CD1c-positive myeloid dendritic cell (primary cell): ENCODE data around the gene TRAPPC12.
"Not testable (repeated sequence)": the region's sequence is repeated elsewhere in the genome, so short reads cannot be mapped to it uniquely, and the experiment has no call there.

Source experiments
- DNase-seq: peaks from one replicate; pipeline ENCODE4 v3.0.0-alpha.2; 2016; ENCODE audit errors: extremely low spot score

The TRAPPC12 gene

DNA sequence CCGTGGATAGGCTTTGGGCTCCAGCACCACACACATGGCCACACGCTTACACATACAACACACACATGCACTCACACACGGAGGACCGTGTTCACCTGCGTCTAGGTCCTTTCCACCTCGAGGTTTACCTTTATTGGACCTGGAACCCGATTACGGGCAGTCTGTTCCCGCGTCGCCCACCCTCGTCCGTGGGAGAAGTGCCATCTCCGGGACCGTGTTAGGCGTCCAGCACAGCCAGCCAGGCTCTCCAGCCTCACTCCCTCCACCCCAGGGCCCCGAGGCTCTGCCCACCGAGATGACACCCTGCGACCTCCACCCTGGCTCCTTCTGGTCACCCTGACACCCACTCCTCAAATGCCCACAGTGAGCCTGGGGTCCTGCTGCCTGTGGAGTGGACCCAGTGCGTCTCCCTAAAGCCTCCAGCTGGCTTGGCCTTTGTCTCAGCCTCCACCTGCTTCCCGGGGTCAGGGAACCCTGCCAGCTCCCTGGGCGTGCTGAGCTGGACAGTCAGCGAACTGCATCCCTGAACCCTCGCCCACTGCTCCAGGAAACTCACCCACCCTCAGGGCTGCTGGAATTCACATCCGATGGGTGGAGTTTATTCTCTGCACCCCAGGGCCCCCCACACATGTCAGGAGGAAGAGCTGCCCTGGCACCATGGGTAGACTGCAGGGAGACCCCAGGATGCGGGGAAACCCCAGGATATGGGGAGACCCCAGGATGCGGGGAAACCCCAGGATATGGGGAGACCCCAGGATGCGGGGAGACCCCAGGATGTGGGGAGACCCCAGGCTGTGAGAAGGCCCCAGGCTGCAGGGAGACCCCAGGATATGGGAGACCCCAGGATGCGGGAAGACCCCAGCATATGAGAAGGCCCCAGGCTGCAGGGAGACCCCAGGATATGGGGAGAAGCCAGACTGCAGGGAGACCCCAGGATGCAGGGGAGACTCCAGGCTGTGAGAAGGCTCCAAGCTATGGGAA is 106.8 kb downstream of the TRAPPC12 start:
- no peak for DNase-seq

- DNase-seq: no peak
Measured at GRCh38 chr2:3487028-3487425, 107.5 kb downstream of the TRAPPC12 start.

GRCh38 chr2:3487432-3487831 is 107.9 kb downstream of the TRAPPC12 start:
- DNase-seq: no peak

- no peak for DNase-seq
Measured at GRCh38 chr2:3488061-3488531, 108.6 kb downstream of the TRAPPC12 start.

DNA sequence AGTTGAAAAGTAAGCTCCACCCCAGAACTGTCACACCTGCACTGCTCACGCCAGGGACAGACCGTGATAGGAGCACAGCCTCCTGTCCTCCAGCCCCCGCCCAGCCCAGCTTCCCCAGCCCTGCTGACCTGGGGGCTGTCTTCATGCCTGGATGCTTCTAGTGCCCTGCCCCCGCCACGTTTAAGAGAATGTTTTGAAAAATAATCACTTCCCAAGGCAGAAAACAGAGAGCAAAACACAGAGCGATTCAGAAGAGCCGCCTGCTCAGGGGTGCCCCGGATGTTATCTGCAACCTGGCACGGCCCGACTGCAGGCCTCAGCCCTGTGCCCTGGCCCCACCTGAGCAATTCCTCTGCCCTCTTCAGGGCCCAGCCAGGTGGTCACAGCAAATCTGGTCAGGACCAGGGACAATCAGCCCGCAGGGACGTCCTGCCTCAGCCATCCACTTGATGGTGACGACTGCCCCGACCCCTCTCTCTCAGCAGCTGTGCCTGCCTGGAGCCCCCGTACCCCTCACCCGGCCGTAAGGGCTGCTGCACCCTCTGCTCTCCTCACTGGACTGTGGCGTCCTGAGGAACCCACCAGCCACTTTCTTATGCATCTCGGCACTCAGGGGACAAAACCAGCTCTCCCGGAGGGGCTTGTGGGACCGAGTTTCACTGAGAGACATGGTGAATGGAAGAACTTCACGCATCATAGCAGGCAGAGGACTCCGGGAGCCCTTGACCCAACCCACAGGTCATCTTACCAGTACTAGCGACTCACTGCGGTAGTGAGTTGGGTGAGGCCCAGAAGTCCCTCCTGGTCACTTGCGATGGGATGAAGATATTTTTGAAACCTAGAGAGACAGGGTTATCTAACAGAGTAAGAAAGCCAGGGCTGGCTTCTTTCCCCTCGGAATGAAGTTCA is 109.6 kb downstream of the TRAPPC12 start:
- no peak for DNase-seq

DNA sequence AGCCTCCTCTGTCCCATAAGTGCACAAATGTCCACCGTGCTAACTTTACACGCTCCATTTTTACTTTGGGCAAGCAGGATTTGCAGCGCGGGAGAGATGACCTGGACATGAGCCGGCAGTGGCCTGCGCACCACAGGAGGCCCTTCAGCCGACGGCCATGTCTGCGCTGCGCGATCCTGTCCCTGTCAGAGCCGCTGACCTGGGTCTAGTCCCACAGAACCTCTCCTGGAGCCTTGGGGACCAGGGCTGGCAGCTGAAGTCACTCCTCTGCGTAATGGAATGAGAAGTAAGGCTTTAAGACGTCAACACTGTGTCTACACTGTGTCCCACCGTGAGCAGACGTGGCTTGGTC is 110.2 kb downstream of the TRAPPC12 start:
- DNase-seq: no peak

DNA sequence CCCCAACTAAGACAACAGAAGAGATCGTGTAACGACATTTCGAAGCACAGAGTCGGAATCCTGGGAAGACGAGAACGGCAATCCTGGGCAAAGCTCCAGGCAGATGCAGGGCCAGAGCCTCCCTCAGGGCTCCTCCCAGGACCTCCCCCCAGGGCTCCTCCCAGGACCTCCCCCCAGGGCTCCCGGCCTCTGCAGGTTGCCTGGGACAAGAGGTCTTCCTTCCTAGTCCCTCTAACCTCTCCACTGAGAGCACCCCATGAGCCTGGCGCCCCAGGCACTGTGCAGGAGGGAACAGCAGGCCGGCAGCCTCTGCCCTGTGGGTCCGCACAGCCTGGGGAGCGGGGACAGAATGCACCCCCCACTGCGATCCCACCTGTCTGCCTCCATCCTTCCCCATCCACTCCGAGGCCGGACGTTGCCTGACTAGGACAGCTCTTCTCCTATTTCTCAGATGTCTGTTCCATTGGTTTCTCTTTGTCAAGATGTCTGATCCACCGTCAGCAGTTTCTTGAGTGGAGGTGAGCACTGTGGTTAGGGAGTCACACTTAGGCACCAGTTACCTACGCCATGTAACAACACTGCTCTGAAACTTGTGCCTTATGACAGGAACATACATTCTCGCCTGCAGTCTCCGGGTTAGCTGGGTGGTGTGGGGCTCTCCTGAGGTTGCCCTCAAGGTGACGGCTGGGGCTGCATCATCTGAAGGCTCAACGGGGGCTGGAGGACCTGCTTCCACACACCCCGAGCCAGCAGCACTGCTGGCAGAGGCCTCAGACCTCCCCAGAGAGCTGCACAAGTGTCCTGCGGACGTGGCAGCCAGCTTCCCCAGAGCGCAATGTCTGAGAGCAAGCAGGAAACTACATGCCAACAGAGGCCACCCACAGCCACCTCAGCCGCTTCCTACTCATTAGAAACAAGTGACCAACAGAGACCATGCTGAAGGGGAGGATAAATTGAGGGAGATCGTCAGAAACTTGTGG is 111.0 kb downstream of the TRAPPC12 start:
- no peak for DNase-seq

- no peak for DNase-seq
Measured at GRCh38 chr2:3491306-3491705, 111.8 kb downstream of the TRAPPC12 start.

DNA sequence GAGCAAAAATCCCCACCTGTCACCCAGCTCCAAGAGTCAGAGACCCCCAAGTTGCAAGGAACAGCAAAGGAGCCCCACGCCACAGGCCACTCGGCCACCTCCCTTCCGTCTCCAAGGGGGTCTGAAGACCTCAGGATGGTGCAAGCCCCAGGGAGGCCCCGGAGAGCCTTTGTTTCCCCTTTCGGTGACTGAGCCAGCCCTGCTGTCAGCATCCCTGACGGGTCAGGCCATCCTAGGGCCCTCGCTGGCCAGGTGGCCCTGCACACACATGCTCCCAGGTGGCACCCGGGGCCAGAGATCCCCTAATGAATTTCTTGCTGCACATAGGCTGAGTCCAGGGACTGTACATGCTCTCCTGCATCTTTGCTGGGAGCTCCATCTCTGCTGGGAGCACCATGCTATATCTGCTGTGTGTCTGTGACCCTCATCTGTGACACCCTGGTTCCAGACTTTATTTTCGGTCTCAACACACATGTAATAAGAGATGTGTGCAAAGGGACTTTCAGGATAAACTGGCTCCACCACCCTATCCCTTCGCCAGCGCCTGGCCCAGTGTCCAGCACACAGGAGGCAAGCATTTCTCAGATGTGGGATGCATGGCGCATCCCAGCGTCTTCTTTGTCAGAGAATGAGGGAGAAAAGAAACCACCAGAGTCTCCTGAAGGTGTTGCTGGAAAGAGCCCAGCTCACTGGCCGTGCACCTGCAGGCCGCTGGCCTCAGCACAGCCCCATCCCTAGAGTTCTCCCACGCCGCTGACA is 112.4 kb downstream of the TRAPPC12 start:
- no peak for DNase-seq

- not testable (repeated sequence) for DNase-seq
Measured at GRCh38 chr2:3492475-3492787, 112.9 kb downstream of the TRAPPC12 start.

DNA sequence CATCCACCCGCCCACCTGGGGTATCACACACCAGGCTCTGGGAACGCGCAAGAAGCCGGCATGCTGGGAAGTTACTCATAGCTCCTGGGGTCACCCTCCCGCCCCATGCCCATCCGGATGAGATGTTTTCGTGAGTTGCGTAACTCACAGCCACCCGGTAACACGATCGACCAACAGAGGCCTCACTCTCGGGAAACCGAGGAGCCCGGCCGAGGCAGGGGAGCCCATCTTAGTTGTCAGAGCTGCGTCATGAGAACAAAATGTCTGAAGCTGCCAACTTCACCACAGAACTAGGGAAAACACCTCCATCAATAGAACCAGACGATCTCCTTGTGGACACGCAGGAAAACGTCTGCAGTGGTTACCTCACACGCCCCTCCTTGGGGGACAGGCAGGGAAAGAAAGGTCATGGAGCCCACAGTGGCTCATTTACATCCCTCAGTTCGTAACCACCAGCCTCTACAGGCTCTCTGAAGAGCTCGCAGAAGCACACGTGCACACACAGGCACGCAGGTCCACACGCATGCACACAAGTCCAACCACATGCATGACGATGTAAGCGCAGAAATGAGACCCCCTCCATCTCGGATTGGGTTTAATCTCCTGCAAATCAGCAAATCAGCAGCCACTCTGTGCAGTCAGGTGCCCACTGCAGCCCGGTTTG is 113.6 kb downstream of the TRAPPC12 start:
- DNase-seq: no peak

- DNase-seq: no peak
Measured at GRCh38 chr2:3493615-3494007, 114.1 kb downstream of the TRAPPC12 start.

- DNase-seq: no peak
Measured at GRCh38 chr2:3494984-3495666, 115.6 kb downstream of the TRAPPC12 start.

- DNase-seq: not testable (repeated sequence)
Measured at GRCh38 chr2:3496708-3497080, 117.2 kb downstream of the TRAPPC12 start.

DNA sequence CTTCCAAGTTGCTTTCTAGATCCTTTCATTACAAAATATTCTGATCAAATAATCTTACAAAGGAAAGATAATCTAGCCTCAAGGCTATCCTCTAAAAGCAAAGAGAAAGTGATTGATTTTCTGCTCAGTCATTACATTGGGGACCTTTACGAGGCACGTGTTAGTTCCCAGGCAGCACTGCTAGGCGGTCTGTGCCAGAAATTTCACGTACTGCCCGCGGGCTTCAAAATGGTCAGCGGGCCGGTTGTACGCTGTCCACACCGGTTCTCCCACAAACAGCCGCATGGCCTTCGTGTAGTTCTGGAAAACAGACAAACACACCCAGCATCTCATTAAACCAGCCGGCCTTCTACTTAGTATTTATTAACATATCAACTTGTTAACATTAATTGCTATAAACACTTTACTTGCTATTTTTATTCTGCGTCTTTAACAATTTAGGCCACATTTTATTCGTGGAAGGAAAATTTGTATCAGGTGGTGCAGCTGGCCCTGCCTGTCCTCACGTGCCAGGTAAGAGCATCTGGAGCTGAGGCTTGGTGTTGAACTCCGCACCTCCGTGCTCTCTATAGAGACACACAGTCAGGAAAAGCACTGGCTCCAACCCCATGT is 119.4 kb downstream of the TRAPPC12 start:
- DNase-seq: no peak

- DNase-seq: no peak
Measured at GRCh38 chr2:3500326-3500899, 120.9 kb downstream of the TRAPPC12 start.

DNA sequence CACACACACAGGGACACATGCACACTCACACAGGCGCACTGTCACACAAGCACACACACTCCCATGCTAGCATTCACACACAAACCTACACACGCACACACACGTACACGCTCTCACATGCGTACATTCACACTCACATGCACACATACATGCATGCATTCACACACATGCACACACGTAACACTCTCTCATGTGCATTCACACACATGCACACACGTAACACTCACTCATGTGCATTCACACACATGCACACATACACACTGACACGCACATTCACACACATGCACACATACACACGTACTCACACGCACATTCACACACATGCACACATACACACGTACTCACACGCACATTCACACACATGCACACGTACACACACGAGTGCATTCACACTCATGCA is 123.6 kb downstream of the TRAPPC12 start:
- no peak for DNase-seq

GRCh38 chr2:3503483-3503882 is 124.0 kb downstream of the TRAPPC12 start:
- DNase-seq: no peak

GRCh38 chr2:3504741-3505140 is 125.2 kb downstream of the TRAPPC12 start:
- DNase-seq: no peak
